Hematopoietic multipotent progenitor cell treated with erythropoietin and hydrocortisone succinate and interleukin-3 and kit ligand, for 4 days (in vitro differentiated cells): Measurements from ENCODE around the gene LIPC.

Experiments used
- DNase-seq: peaks from one replicate; pipeline ENCODE4 v3.0.0-alpha.2; 2015

Gene LIPC

GRCh38 chr15:58561321-58561720, 129.5 kb downstream of the LIPC start:
- no peak for DNase-seq

GRCh38 chr15:58562135-58562534, 130.3 kb downstream of the LIPC start:
- no peak for DNase-seq

- no peak for DNase-seq
Observed at GRCh38 chr15:58564981-58565380, 133.2 kb downstream of the LIPC start.

DNA sequence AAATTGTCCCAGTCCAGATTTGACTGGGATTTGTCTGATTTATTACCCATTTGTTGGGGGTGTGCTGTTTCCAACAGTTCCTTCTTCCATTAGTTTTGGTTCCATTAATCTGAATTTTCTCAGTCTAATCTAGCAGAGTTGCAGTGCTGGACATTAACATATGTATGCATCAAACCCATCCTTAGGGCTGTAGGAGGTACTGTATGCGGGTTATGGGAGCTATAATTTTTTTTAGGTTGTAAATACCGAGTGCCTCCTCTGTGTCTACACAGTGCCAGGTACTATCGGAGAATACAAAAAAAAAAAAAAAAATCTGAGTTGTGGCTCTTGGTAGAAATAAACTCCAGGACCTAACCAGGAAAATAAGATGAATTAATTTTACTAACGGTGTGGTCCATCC, 133.8 kb downstream of the LIPC start:
- no peak for DNase-seq

- DNase-seq, result no peak
Observed at GRCh38 chr15:58566029-58566428, 134.2 kb downstream of the LIPC start.

- DNase-seq, result peak; percentile 77
Observed at GRCh38 chr15:58568157-58568571, 136.4 kb downstream of the LIPC start.

- no peak for DNase-seq
Observed at GRCh38 chr15:58569455-58569854, 137.7 kb downstream of the LIPC start.

GRCh38 chr15:58571491-58571890, 139.7 kb downstream of the LIPC start:
- no peak for DNase-seq

GRCh38 chr15:58572521-58572920, 140.7 kb downstream of the LIPC start:
- DNase-seq, result no peak

GRCh38 chr15:58573270-58573669, 141.5 kb downstream of the LIPC start:
- DNase-seq, result no peak

GRCh38 chr15:58574631-58575030, 142.8 kb downstream of the LIPC start:
- no peak for DNase-seq

DNA sequence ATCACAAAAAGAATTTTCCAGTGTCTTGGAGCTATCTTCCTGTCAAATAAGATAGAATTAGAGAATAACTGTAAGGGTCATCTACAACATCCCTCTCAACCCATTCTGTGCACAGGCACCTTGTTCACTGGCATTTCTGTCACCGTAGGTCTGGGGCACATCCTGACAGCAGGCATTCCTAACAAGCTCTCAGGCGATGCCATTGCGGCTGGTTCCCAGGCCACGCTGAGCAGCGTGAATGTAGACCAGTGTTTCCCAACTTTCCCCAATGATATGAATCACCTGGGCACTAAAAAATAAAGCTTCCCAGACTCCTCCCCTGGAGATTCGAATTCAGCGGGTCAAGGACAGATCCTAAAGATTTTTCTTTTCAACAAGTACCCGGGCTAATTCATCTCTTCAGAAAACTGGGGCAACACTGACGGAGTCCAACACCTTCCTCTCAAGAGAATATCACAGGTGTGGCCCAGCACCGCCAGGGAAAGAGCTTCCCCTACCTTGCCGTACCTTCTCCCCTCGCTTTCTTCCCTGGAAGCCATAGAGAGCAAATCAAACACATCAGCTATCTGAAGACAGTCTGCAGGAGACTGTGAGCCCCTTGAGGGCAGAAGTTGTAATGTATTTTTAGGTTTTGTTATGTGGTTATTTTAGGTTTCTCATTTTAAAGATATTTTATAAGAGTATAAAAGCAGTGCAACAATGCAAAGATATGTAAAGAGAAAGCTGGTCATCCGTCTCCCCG, 143.4 kb downstream of the LIPC start:
- no peak for DNase-seq

DNA sequence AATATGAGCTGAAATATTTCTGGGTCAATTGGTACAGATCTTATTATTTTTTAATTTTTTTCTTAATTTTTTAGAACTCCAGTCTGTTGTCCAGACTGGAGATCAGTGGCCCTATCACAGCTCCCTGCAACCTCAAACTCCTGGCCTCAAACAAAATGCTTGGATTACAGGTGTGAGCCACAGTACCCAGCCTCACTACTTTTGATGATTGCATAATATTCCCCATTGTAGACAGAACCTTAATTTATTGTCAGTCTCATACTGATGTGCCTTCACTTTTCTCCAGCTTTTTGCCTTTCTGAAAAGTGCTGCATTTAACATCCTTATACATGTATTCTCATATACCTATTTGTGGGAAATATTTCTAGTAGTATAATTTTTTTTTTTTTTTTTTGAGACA, 144.9 kb downstream of the LIPC start:
- DNase-seq, result no peak

GRCh38 chr15:58582160-58582559, 150.4 kb downstream of the LIPC start:
- DNase-seq, result no peak

DNA sequence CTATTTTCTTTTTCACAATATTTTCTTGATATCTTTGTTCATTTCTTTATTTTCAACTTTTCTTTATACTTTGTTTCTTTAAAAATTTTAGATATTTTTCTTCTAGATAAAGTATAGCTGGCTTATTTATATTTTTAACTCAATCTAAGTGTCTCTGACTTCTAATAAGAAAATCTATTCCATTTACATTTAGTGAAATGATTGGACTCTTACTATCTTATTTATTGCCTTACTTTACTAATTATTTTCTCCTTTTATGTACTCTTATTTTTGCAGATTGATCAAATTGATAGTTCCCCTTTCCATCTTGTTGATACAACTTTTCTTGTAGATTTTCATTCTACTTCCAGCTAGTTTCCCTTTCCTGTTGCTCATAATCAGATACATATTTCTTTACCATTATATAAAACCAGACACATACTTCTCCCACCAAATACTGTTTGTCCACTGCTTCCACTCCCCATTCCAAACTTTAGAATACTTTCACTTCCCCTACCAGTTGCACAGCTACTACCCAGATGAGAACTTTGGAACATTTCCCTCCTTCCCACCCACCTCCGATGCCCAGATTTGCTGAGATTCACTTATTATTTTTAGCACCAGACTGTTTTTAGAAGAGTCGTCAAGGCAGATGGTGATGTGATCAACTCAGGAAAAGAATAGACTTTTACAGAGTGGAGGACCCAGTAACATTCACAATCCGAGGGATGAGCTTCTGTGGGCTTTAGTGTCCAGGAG, 151.5 kb downstream of the LIPC start:
- no peak for DNase-seq

DNA sequence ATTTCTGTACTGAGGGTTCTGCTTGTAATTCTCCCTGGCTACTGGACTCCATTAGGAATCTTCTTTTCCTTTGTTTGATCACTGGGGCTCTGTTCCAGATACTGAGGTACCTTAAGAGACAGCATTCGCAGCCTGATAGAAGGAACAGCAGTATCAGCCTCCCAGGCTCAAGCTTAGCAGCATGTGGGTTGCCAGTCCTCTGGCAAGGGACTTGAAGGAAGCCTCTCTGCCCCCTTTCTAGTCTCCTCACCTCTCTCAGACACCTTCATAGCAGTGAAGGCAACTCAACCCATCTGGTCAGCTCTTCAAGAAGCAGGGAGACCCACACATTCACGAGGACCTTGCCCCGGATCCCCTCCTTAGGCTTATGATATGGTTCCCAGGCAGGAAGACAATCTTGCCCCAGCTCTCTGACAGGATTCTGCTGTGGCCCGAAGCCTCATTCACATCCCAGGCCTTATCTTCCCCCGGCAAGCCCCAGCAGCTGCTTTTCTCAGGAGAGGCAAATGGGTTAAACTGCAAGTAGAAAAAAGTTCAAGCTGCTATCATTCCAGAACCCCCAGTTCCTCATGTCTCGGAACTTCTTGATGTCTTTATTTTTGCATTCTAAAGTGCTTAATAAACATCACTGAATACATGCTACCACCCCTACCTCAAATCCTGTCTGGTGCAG, 153.1 kb downstream of the LIPC start:
- DNase-seq, result peak; percentile 76

GRCh38 chr15:58585693-58586443, 154.1 kb downstream of the LIPC start:
- DNase-seq, result peak; percentile 63

DNA sequence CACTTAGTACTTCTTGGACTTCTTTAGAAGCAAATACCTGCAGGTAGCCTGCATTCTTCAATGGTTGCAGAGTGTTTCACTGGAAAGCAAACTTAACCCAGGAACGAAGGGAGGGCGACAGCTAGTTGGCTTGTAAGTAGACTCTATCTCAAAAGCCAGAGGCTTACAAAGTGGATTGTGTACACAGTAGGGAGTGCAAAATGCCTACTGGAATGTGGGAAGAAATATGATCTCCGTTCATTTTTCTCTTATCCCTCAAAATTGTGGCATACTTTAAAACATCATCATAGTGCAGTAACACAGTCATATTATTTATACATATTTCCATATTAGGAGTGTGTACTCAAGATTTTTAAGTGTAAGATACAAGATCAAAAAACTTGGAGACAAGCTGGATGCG, 155.7 kb downstream of the LIPC start:
- no peak for DNase-seq

GRCh38 chr15:58588096-58588495, 156.3 kb downstream of the LIPC start:
- DNase-seq, result no peak

GRCh38 chr15:58589047-58589446, 157.3 kb downstream of the LIPC start:
- no peak for DNase-seq

- DNase-seq, result no peak
Observed at GRCh38 chr15:58590236-58590635, 158.4 kb downstream of the LIPC start.

GRCh38 chr15:58590926-58591325, 159.1 kb downstream of the LIPC start:
- no peak for DNase-seq

DNA sequence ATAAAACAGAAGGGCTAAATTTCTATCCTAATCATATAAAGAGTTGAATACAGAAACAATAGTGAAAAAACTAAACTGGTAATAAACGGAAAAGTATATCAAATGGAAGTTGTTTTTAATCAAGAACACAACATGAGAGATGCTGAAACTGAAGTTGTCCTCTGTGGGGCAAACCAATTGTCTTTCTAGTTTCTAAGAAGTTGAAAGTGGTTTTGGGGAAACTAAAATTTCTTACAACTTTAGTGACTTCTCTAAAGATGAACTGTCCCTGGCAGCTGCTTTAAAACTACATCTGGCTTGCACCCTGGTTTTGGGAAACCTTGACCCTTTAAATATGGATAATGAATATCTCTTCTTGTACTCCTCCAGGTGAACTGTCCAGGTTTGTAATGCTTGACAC, 162.1 kb downstream of the LIPC start:
- no peak for DNase-seq
